Testis (tissue), 2 donors: ENCODE measurements around the gene LRRC7.

Source experiments
- POLR2A ChIP-seq: fragments of 450-650 bp; IDR thresholded peaks from one replicate; pipeline ENCODE4 v1.6.1; 2017; ENCODE audit warnings: antibody characterized with exemption, mild to moderate bottlenecking, moderate library complexity
- TF ChIP-seq, protein P1 (sequence below), 3 experiments: fragments of 450-650 bp in 2 of 3; fragments of 200-600 bp in 1 of 3; sonication (generic) in 1 of 3; IDR thresholded peaks; one replicate each; pipeline ENCODE4 v1.5.1; 2016 to 2019; ENCODE audit warnings: antibody characterized with exemption in 3 of 3, mild to moderate bottlenecking in 2 of 3, moderate library complexity in 1 of 3

DNA sequence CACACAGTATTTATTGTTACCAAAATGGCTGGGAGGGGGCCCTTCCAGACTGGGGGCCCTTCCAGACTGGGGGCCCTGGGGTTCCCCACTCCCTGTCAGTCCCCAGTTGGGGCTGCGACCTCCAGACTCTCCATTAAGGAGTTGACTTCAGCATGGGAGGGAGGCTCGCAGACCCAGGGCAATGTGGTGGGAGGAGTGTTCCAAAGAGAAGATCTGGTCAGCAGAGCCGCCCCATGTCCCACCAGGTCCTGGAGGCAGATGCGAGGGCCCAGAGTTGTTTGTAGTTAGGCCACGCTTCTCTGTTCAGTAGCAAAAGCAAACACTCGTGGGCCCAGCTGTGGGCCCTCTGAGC is 352.2 kb downstream of the LRRC7 start:
- no peak for TF ChIP-seq POLR2A
- TF ChIP-seq, protein P1, sequence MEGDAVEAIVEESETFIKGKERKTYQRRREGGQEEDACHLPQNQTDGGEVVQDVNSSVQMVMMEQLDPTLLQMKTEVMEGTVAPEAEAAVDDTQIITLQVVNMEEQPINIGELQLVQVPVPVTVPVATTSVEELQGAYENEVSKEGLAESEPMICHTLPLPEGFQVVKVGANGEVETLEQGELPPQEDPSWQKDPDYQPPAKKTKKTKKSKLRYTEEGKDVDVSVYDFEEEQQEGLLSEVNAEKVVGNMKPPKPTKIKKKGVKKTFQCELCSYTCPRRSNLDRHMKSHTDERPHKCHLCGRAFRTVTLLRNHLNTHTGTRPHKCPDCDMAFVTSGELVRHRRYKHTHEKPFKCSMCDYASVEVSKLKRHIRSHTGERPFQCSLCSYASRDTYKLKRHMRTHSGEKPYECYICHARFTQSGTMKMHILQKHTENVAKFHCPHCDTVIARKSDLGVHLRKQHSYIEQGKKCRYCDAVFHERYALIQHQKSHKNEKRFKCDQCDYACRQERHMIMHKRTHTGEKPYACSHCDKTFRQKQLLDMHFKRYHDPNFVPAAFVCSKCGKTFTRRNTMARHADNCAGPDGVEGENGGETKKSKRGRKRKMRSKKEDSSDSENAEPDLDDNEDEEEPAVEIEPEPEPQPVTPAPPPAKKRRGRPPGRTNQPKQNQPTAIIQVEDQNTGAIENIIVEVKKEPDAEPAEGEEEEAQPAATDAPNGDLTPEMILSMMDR (IDR thresholded peaks at IDR 0.05): no peak
